CD14-positive monocyte (primary cell): ENCODE measurements around the gene CA11. TPM values are rescaled to one million over a fixed set of nuclear protein-coding genes. Genes with fewer than 3 reads are reported as not detected.

Source experiments
- DNase-seq, 3 donors: peaks; one replicate each; pipeline ENCODE4 v3.0.0-alpha.2; 2011 to 2022
- H2AFZ ChIP-seq: 2 replicates; pipeline ENCODE4 v1.6.0; 2012; ENCODE audit warnings: mild to moderate bottlenecking, low read depth, low read length, inconsistent platforms; ENCODE audit not compliant: insufficient read depth, poor library complexity, severe bottlenecking
- H3K27ac ChIP-seq, 2 donors: 1 replicate in 1 of 2; 2 replicates in 1 of 2; pipeline ENCODE4 v1.5.1; 2012 to 2013; ENCODE audit warnings: low read length in 2 of 2, control low read depth in 1 of 2, inconsistent platforms in 1 of 2, low read depth in 1 of 2, mild to moderate bottlenecking in 1 of 2
- H3K27me3 ChIP-seq, 2 donors: one replicate each; pipeline versions ENCODE4 v1.6.0 to v1.6.1; 2011 to 2013; ENCODE audit warnings: low read length in 2 of 2; ENCODE audit not compliant: control insufficient read depth in 2 of 2, insufficient read depth in 2 of 2
- H3K36me3 ChIP-seq, 2 donors: replicated peaks in 1 of 2; 1 replicate in 1 of 2; 2 replicates in 1 of 2; pipeline versions ENCODE4 v1.5.1 to v1.6.1; 2012 to 2013; ENCODE audit warnings: low read length in 2 of 2, control low read depth in 1 of 2, inconsistent platforms in 1 of 2, mild to moderate bottlenecking in 1 of 2; ENCODE audit not compliant: insufficient read depth in 2 of 2, control insufficient read depth in 1 of 2
- H3K4me1 ChIP-seq, 2 donors: 1 replicate in 1 of 2; 2 replicates in 1 of 2; pipeline versions ENCODE4 v1.5.1 to v1.6.1; 2012 to 2013; ENCODE audit warnings: low read length in 2 of 2, control low read depth in 1 of 2, inconsistent platforms in 1 of 2, mild to moderate bottlenecking in 1 of 2, moderate library complexity in 1 of 2; ENCODE audit not compliant: insufficient read depth in 2 of 2, control insufficient read depth in 1 of 2
- H3K4me2 ChIP-seq: replicated peaks from 2 replicates; pipeline ENCODE3; 2012; ENCODE audit warnings: low read length, moderate library complexity, mild to moderate bottlenecking; ENCODE audit not compliant: poor library complexity, severe bottlenecking; ENCODE audit errors: extremely low read depth
- H3K4me3 ChIP-seq, 3 experiments: fragments of 200-600 bp in 1 of 3; sonication (generic) in 1 of 3; replicated peaks in 1 of 3; 1 replicate in 2 of 3; 2 replicates in 1 of 3; pipeline ENCODE4 v1.5.1; 2011 to 2013; ENCODE audit warnings: low read length in 3 of 3, mild to moderate bottlenecking in 3 of 3, control low read depth in 2 of 3, low read depth in 2 of 3, inconsistent platforms in 1 of 3, moderate library complexity in 1 of 3
- H3K79me2 ChIP-seq: 2 replicates; pipeline ENCODE4 v1.6.0; 2012; ENCODE audit warnings: mild to moderate bottlenecking, control low read depth, inconsistent platforms, low read length, moderate library complexity; ENCODE audit not compliant: insufficient read depth
- H3K9ac ChIP-seq: 2 replicates; pipeline ENCODE4 v1.6.0; 2017; ENCODE audit warnings: low read length, mild to moderate bottlenecking; ENCODE audit not compliant: insufficient read depth, poor library complexity, severe bottlenecking
- H3K9me3 ChIP-seq, 2 donors: replicated peaks in 1 of 2; 1 replicate in 1 of 2; 2 replicates in 1 of 2; pipeline versions ENCODE4 v1.5.1 to v1.6.1; 2012 to 2013; ENCODE audit warnings: low read length in 2 of 2, control low read depth in 1 of 2; ENCODE audit not compliant: control insufficient read depth in 1 of 2, insufficient read depth in 1 of 2
- H4K20me1 ChIP-seq: 2 replicates; pipeline ENCODE4 v1.6.0; 2012; ENCODE audit warnings: mild to moderate bottlenecking, low read length, control low read depth, moderate library complexity; ENCODE audit not compliant: insufficient read depth
- H3K27ac Mint-ChIP-seq, 7 donors: one replicate each; pipeline ENCODE4 v1.8.0; 2020; ENCODE audit warnings: mild to moderate bottlenecking in 7 of 7, mixed read lengths in 7 of 7, moderate library complexity in 6 of 7, inconsistent platforms in 2 of 7
- H3K27me3 Mint-ChIP-seq, 3 donors: one replicate each; pipeline ENCODE4 v1.8.0; 2021 to 2022; ENCODE audit warnings: low read depth in 3 of 3, mild to moderate bottlenecking in 3 of 3, mixed read lengths in 3 of 3, moderate library complexity in 3 of 3, inconsistent platforms in 1 of 3
- H3K36me3 Mint-ChIP-seq, 2 donors: one replicate each; pipeline ENCODE4 v1.8.0; 2020; ENCODE audit warnings: mixed read lengths in 2 of 2, inconsistent platforms in 1 of 2, mild to moderate bottlenecking in 1 of 2
- H3K4me1 Mint-ChIP-seq: one replicate; pipeline ENCODE4 v1.8.0; 2020; ENCODE audit warnings: mild to moderate bottlenecking, mixed read lengths
- H3K4me3 Mint-ChIP-seq, 2 donors: one replicate each; pipeline ENCODE4 v1.8.0; 2020; ENCODE audit warnings: mild to moderate bottlenecking in 2 of 2, mixed read lengths in 2 of 2, moderate library complexity in 1 of 2
- H3K9me3 Mint-ChIP-seq, 7 donors: one replicate each; pipeline ENCODE4 v1.8.0; 2020 to 2022; ENCODE audit warnings: mixed read lengths in 7 of 7, mild to moderate bottlenecking in 6 of 7, moderate library complexity in 6 of 7, inconsistent platforms in 2 of 7
- WGBS: methylation state at CpG from one replicate; pipeline ENCODE4 v1.1.5; 2013; ENCODE audit warnings: missing lambda C conversion rate; ENCODE audit not compliant: insufficient coverage; 5-methylcytosine and 5-hydroxymethylcytosine counted together
- intact Hi-C, 2 donors: fragments of 100-400 bp; cut with micrococcal nuclease; formaldehyde crosslinking; loops; one replicate each; pipeline versions ENCODE4 v1.15.0 to v1.15.1; 2023
- polyA plus RNA-seq, 3 donors: library from polyadenylated mRNA; depleted of rRNA in 1 of 3; unstranded in 2 of 3; stranded (reverse) in 1 of 3; fragments of 300-500 nt in 2 of 3; fragments of >200 nt in 1 of 3; fragmentation: Illumina TruSeq in 2 of 3; gene quantifications; 1 replicate in 2 of 3; 2 replicates in 1 of 3; pipeline ENCODE4 v1.2.3, GENCODE V29; 2012 to 2021
- TF ChIP-seq, protein P1 (sequence below): fragments of 200-600 bp; IDR thresholded peaks from one replicate; pipeline ENCODE4 v1.8.0; 2022; ENCODE audit warnings: antibody characterized with exemption, mild to moderate bottlenecking

CA11 gene
- polyA plus RNA-seq, 3 donors, result 1.1 to 4.9 (median 1.8) TPM

DNA sequence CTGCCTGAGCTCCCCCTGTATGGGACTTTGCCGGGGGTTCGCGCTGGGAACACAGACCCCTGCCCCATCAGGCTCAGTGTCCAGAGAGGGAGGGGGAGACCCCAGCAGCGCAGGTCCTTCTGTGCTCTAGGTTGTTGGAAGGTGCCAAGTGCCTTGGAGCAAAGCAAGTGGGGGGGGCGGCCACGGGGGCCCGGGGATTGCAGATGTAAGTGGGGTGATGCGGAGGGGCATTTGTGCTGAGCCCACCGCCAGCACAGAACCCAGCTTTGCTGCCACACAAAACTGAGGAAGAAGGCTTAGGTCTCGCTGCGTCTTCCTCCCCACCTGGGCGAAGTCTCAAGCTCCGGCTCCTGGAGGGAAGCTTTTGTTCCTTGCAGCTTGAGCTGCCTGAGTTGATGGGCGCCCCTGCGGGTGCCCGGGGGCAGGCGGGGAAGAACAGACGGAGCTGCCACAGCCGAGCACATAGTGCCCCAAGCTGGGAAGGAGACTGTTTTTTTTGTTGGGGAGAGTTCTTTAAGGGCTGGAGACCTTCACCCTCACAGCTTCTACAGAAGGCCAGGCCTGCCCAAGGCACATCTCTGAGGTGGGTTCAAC, 28.3 kb upstream of the CA11 start:
- Histone ChIP-seq H3K79me2 (no peaks in the 10 kb centered on the region), H3K9ac (no peak overlapping the region), H3K27me3 (no peaks in the 10 kb centered on the region), H3K9me3 (no peaks in the 10 kb centered on the region), H2AFZ (no peak overlapping the region), H3K36me3 (no peaks in the 10 kb centered on the region), H3K4me2 (no peak overlapping the region), H3K4me3 (no peak overlapping the region), H3K27ac (no peak overlapping the region), H4K20me1 (no peaks in the 10 kb centered on the region), H3K4me1 (peaks cover 0 to 7% of the 10 kb centered on the region in 2 donors)
- Mint-ChIP-seq H3K9me3 (peaks cover 0 to 7% (median 4%) of the 10 kb centered on the region in 7 donors), H3K27ac (no peak overlapping the region), H3K36me3 (no peaks in the 10 kb centered on the region), H3K4me3 (no peak overlapping the region), H3K4me1 (peaks cover 8% of the 10 kb centered on the region), H3K27me3 (peaks cover 2 to 4% (median 3%) of the 10 kb centered on the region in 3 donors)
- TF ChIP-seq, protein P1, sequence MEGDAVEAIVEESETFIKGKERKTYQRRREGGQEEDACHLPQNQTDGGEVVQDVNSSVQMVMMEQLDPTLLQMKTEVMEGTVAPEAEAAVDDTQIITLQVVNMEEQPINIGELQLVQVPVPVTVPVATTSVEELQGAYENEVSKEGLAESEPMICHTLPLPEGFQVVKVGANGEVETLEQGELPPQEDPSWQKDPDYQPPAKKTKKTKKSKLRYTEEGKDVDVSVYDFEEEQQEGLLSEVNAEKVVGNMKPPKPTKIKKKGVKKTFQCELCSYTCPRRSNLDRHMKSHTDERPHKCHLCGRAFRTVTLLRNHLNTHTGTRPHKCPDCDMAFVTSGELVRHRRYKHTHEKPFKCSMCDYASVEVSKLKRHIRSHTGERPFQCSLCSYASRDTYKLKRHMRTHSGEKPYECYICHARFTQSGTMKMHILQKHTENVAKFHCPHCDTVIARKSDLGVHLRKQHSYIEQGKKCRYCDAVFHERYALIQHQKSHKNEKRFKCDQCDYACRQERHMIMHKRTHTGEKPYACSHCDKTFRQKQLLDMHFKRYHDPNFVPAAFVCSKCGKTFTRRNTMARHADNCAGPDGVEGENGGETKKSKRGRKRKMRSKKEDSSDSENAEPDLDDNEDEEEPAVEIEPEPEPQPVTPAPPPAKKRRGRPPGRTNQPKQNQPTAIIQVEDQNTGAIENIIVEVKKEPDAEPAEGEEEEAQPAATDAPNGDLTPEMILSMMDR, result no peak
- DNase-seq, result no peak
- 87% methylated on average over 11 of the region's 19 CpGs for WGBS
- intact Hi-C loops, result no loop called here

DNA sequence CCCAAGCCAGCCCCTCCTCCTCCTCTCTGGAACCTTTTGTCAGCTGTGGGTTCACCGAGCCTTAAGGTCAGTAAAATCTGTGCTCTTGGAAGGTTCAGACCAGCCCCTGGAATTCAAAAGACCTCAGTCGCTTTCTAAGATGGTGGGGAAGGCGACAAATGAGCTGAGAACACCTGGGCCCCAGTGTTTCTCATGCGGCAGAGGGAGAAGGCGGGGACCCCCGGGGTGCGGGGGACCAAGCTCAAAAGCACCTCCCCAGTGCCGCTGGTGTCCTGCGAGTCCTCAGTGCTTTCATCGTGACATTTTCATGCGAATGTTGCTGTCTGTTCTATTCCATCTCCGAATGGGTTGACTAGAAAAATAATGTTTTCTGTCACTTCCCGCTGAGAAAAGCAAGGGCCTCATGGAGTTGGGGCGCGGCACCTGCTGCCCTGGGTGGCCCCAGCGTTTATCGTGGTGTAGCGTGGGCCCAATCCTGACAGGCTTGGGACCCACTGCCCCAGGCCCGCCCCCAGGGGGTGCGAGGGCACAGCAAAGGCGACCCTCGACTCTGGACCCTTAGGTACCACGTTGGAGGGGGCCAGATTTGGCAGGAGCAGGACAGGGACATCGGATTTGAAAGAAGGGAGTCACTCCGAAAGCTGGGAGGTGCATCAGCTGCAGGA, 27.6 kb upstream of the CA11 start:
- peaks cover 0 to 7% of the 10 kb centered on the region in 2 donors for H3K4me1 ChIP-seq
- no peak overlapping the region for H3K4me2 ChIP-seq
- H3K27me3 ChIP-seq, result no peaks in the 10 kb centered on the region
- Mint-ChIP-seq H3K27me3 (peaks cover 2 to 4% (median 3%) of the 10 kb centered on the region in 3 donors), H3K4me1 (peaks cover 8% of the 10 kb centered on the region), H3K9me3 (peaks cover 0 to 7% (median 5%) of the 10 kb centered on the region in 7 donors), H3K4me3 (no peak overlapping the region), H3K36me3 (no peaks in the 10 kb centered on the region), H3K27ac (no peak overlapping the region)
- H4K20me1 ChIP-seq, result no peaks in the 10 kb centered on the region
- no peaks in the 10 kb centered on the region for H3K36me3 ChIP-seq
- no peak overlapping the region for H2AFZ ChIP-seq
- H3K79me2 ChIP-seq, result no peaks in the 10 kb centered on the region
- no peaks in the 10 kb centered on the region for H3K9me3 ChIP-seq
- no peak overlapping the region for H3K9ac ChIP-seq
- H3K4me3 ChIP-seq, result no peak overlapping the region
- 85% methylated on average over 25 of the region's 25 CpGs for WGBS
- TF ChIP-seq, protein P1, result no peak
- H3K27ac ChIP-seq, result no peak overlapping the region
- DNase-seq, result no peak
- intact Hi-C loops, result no loop called here
